Right lobe of liver (tissue), 6 donors: Measurements from ENCODE around the gene FAM163B. TPM values are rescaled to one million over a fixed set of nuclear protein-coding genes. Genes with fewer than 3 reads are reported as not detected.
"Not testable (repeated sequence)": the region's sequence is repeated elsewhere in the genome, so short reads cannot be mapped to it uniquely, and the experiment has no call there.

Experiments
- ATAC-seq, 4 donors: fragments of 200-7000 bp; cut with Tn5 transposase; one replicate each; pipeline ENCODE4 v1.9.1; 2020; ENCODE audit warnings: mild to moderate bottlenecking in 4 of 4, moderate library complexity in 4 of 4
- DNase-seq, 3 donors: peaks; one replicate each; pipeline ENCODE4 v3.0.0-alpha.2; 2020
- H3K27ac ChIP-seq, 3 donors: fragments of 200-600 bp; one replicate each; pipeline ENCODE4 v1.8.0; 2022
- H3K27me3 ChIP-seq, 2 donors: fragments of 200-600 bp; one replicate each; pipeline ENCODE4 v1.8.0; 2022
- H3K36me3 ChIP-seq, 4 donors: fragments of 200-600 bp; sonication (generic) in 1 of 4; one replicate each; pipeline versions ENCODE4 v1.5.1 to v1.8.0; 2017 to 2022; ENCODE audit warnings: control low read depth in 1 of 4
- H3K4me1 ChIP-seq, 4 donors: fragments of 200-600 bp; sonication (generic) in 1 of 4; one replicate each; pipeline versions ENCODE4 v1.5.1 to v1.8.0; 2017 to 2022; ENCODE audit warnings: control low read depth in 1 of 4
- H3K4me3 ChIP-seq, 3 donors: fragments of 200-600 bp; one replicate each; pipeline ENCODE4 v1.8.0; 2022
- H3K9me3 ChIP-seq, 4 donors: fragments of 200-600 bp; sonication (generic) in 1 of 4; one replicate each; pipeline versions ENCODE4 v1.5.1 to v1.8.0; 2017 to 2022; ENCODE audit warnings: control low read depth in 1 of 4
- CTCF ChIP-seq, 4 donors: fragments of 200-600 bp in 3 of 4; fragments of 450-650 bp in 1 of 4; IDR thresholded peaks; one replicate each; pipeline versions ENCODE4 v1.5.1 to v1.8.0; 2016 to 2022; ENCODE audit warnings: antibody characterized with exemption in 4 of 4, mild to moderate bottlenecking in 2 of 4
- POLR2A ChIP-seq: fragments of 450-650 bp; IDR thresholded peaks from one replicate; pipeline ENCODE4 v1.6.1; 2017; ENCODE audit warnings: antibody characterized with exemption, mild to moderate bottlenecking
- WGBS: methylation state at CpG from one replicate; pipeline ENCODE4 v1.1.6; 2018; ENCODE audit warnings: low coverage, low lambda C conversion rate; ENCODE audit not compliant: insufficient coverage; ENCODE audit errors: missing lambda C conversion rate; 5-methylcytosine and 5-hydroxymethylcytosine counted together
- intact Hi-C, 2 donors: fragments of 100-400 bp; cut with DNase I; formaldehyde crosslinking; loops; one replicate each; pipeline versions ENCODE4 v1.11.2 to v1.14.1; 2022
- total RNA-seq, 6 experiments: library from RNA; depleted of rRNA in 2 of 6; stranded (reverse); fragments of >200 nt in 2 of 6; fragmentation: NEBNext Ultra II Directional in 3 of 6; extraction: Animal tissue kit (Norgen Biotek cat#: 25700) in 3 of 6; gene quantifications; one replicate each; pipeline versions ENCODE4 v1.1.0 to v1.2.4, GENCODE V29; 2016 to 2023
- donor health status: DM: no; HTN: yes; CAD: no.
- donor health status: DM: no; HTN: no; CAD: no.
- donor health status: DM: no; HTN: no; CAD: no.
- donor health status: DM: no; HTN: yes; CAD: no.
- donor health status: DM: no; HTN: yes; CAD: no.

Gene FAM163B
- total RNA-seq, 6 experiments from 2014 or later: 1.6 to 5.8 (median 3.0) TPM

- TF ChIP-seq CTCF (IDR thresholded peaks at IDR 0.05): no peak
- ATAC-seq (no peak), DNase-seq (no peak)
- intact Hi-C loops: no loop called here
- Histone ChIP-seq H3K9me3 (no peaks in the 10 kb centered on the region), H3K36me3 (no peaks in the 10 kb centered on the region), H3K27me3 (no peaks in the 10 kb centered on the region), H3K4me1 (no peaks in the 10 kb centered on the region), H3K4me3 (no peak overlapping the region), H3K27ac (no peak overlapping the region)
- no CpG with 5 or more reads among the region's 12 CpGs for WGBS
Observed at GRCh38 chr9:133631111-133631510, 21.9 kb upstream of the FAM163B start.

- WGBS: 85% methylated on average over 5 of the region's 23 CpGs
- intact Hi-C loops: no loop called here
- Histone ChIP-seq H3K27me3 (no peaks in the 10 kb centered on the region), H3K27ac (no peak overlapping the region), H3K4me3 (no peak overlapping the region), H3K4me1 (no peaks in the 10 kb centered on the region), H3K9me3 (no peaks in the 10 kb centered on the region), H3K36me3 (no peaks in the 10 kb centered on the region)
- DNase-seq (no peak), ATAC-seq (no peak)
- TF ChIP-seq POLR2A (no peak), CTCF (IDR thresholded peaks at IDR 0.05) (no peak)
Observed at GRCh38 chr9:133629221-133630110, 20.3 kb upstream of the FAM163B start.

- no peak overlapping the region for H3K27ac ChIP-seq
- no peak for TF ChIP-seq POLR2A
- no peak for TF ChIP-seq CTCF (IDR thresholded peaks at IDR 0.05)
- no peak overlapping the region for H3K4me3 ChIP-seq
- no peaks in the 10 kb centered on the region for H3K4me1 ChIP-seq
- no peaks in the 10 kb centered on the region for H3K27me3 ChIP-seq
- intact Hi-C loops: no loop called here
- WGBS: 81% methylated on average over 5 of the region's 8 CpGs
- ATAC-seq (no peak), DNase-seq (no peak)
- H3K36me3 ChIP-seq: no peaks in the 10 kb centered on the region
- no peaks in the 10 kb centered on the region for H3K9me3 ChIP-seq
Observed at GRCh38 chr9:133628766-133629165, 19.6 kb upstream of the FAM163B start.

- intact Hi-C loops: no loop called here
- WGBS: 65% methylated on average over 3 of the region's 3 CpGs
- H3K27me3 ChIP-seq: no peaks in the 10 kb centered on the region
Observed at GRCh38 chr9:133627341-133627740, 18.2 kb upstream of the FAM163B start.

GRCh38 chr9:133626008-133626407, 16.8 kb upstream of the FAM163B start:
- H3K4me1 ChIP-seq, H3K9me3 ChIP-seq, ATAC-seq, H3K4me3 ChIP-seq, DNase-seq, H3K36me3 ChIP-seq, H3K27ac ChIP-seq, H3K27me3 ChIP-seq, intact Hi-C loops: not testable (repeated sequence)

More at GRCh38 chr9:133627341-133627740, 18.2 kb upstream of the FAM163B start:
- Histone ChIP-seq H3K4me1 (no peaks in the 10 kb centered on the region), H3K36me3 (no peaks in the 10 kb centered on the region), H3K27ac (no peak overlapping the region), H3K4me3 (no peak overlapping the region), H3K9me3 (no peaks in the 10 kb centered on the region)
- TF ChIP-seq POLR2A (no peak), CTCF (IDR thresholded peaks at IDR 0.05) (no peak)
- ATAC-seq (no peak), DNase-seq (no peak)
